ENCODE data around the gene VPS51.

VPS51 gene

DNA sequence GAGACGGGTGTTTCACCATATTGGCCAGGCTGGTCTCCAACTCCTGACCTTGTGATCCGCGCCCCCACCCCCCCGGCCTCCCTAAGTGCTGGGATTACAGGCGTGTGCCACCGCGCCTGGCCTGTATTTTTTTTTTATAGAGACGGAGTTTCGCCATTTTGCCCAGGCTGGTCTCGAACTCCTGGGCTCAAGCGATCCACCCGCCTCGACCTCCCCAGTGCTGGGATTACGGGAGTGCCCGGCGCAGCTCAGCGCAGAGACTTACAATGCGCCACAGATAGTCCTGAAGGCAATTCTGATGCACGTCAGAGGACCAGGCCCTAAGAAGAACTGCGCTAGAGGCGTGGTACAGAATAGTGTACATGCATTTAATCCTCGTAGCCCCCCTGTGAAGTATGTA is 587 bp upstream of the VPS51 start:
- Histone ChIP-seq H3K27me3 (ENCODE audit: insufficient read depth, insufficient read length) (no peaks in the 10 kb centered on the region), H3K4me1 (ENCODE audit: insufficient read depth, insufficient read length) (no peaks in the 10 kb centered on the region), H3K9ac (ENCODE audit: insufficient read length, low read depth) (peak overlapping the region; percentile 86), H3K4me3 (ENCODE audit: insufficient read length, low read depth) (peak overlapping the region; percentile 56), H3K36me3 (ENCODE audit: insufficient read depth, insufficient read length, low read length) (peaks cover 29% of the 10 kb centered on the region), H3K9me3 (ENCODE audit: insufficient read depth, low read length) (no peaks in the 10 kb centered on the region)
- TF ChIP-seq ZNF274 (IDR thresholded peaks at IDR 0.05; ENCODE audit: low read depth, low read length) (no peak), SUZ12 (IDR thresholded peaks at IDR 0.05; ENCODE audit: extremely low read depth, insufficient read depth, insufficient read length) (no peak), YY1 (IDR thresholded peaks at IDR 0.05; ENCODE audit: insufficient read depth, insufficient read length) (no peak)
- DNase-seq (ENCODE audit: low read depth, low spot score), result no peak

DNA sequence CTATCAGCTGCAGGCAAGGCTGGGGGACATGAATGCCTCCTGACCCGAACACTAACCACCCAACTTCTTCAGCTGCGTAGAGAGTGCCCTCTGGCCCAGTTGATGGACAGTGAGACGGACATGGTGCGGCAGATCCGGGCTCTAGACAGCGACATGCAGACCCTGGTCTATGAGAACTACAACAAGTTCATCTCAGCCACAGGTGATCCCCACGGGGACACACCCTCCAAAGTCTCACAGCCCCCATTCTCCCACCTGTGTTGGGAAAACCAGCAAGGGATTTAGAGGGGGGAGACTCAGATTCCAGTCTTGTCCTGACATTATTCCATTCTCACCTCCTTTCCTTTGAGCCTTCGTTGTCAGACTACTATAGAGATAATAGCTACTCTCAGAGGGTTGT is 912 bp downstream of the VPS51 start:
- Histone ChIP-seq H3K4me3 (ENCODE audit: insufficient read length, low read depth) (peak overlapping the region; percentile 56), H3K36me3 (ENCODE audit: insufficient read depth, insufficient read length, low read length) (peaks cover 32% of the 10 kb centered on the region), H3K27me3 (ENCODE audit: insufficient read depth, insufficient read length) (no peaks in the 10 kb centered on the region), H3K4me1 (ENCODE audit: insufficient read depth, insufficient read length) (no peaks in the 10 kb centered on the region), H3K9ac (ENCODE audit: insufficient read length, low read depth) (peak overlapping the region; percentile 71), H3K9me3 (ENCODE audit: insufficient read depth, low read length) (no peaks in the 10 kb centered on the region)
- TF ChIP-seq YY1 (IDR thresholded peaks at IDR 0.05; ENCODE audit: insufficient read depth, insufficient read length), result no peak
- TF ChIP-seq SUZ12 (IDR thresholded peaks at IDR 0.05; ENCODE audit: extremely low read depth, insufficient read depth, insufficient read length), result no peak
- TF ChIP-seq ZNF274 (IDR thresholded peaks at IDR 0.05; ENCODE audit: low read depth, low read length), result no peak
- DNase-seq (ENCODE audit: low read depth, low spot score), result no peak

DNA sequence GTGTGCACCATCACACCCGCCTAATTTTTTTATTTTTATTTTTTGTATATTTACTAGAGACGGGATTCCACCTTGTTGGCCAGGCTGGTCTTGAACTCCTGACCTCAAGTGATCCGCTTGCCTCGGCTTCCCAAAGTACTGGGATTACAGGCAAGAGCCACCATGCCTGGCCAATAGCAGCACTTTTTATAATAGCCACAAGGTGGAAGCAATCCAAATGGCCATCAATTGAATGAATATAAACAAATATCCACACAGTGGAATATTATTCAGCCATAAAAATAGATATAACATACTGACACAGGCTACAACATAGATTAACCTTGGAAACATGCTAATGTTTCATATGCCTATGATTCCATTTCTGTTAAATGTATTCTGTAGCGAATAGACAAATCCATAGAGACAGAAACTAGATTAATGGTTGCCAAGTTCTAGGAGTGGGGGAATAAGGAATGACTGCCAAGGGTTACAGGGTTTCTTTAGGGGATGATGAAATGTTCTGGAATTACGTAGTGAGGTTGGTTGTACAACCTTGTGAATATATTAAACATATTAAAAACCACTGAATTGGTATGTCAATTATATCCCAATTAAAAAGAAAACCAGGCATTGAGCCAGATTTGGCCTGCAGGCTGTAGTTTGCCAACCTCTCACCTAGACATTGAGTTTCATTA is 4.8 kb downstream of the VPS51 start:
- Histone ChIP-seq H3K4me1 (ENCODE audit: insufficient read depth, insufficient read length) (no peaks in the 10 kb centered on the region), H3K9ac (ENCODE audit: insufficient read length, low read depth) (no peak overlapping the region), H3K27me3 (ENCODE audit: insufficient read depth, insufficient read length) (no peaks in the 10 kb centered on the region), H3K36me3 (ENCODE audit: insufficient read depth, insufficient read length, low read length) (peaks cover 45% of the 10 kb centered on the region), H3K9me3 (ENCODE audit: insufficient read depth, low read length) (no peaks in the 10 kb centered on the region), H3K4me3 (ENCODE audit: insufficient read length, low read depth) (no peak overlapping the region)
- DNase-seq (ENCODE audit: low read depth, low spot score), result no peak
- TF ChIP-seq SUZ12 (IDR thresholded peaks at IDR 0.05; ENCODE audit: extremely low read depth, insufficient read depth, insufficient read length) (no peak), YY1 (IDR thresholded peaks at IDR 0.05; ENCODE audit: insufficient read depth, insufficient read length) (no peak), ZNF274 (IDR thresholded peaks at IDR 0.05; ENCODE audit: low read depth, low read length) (no peak)

DNA sequence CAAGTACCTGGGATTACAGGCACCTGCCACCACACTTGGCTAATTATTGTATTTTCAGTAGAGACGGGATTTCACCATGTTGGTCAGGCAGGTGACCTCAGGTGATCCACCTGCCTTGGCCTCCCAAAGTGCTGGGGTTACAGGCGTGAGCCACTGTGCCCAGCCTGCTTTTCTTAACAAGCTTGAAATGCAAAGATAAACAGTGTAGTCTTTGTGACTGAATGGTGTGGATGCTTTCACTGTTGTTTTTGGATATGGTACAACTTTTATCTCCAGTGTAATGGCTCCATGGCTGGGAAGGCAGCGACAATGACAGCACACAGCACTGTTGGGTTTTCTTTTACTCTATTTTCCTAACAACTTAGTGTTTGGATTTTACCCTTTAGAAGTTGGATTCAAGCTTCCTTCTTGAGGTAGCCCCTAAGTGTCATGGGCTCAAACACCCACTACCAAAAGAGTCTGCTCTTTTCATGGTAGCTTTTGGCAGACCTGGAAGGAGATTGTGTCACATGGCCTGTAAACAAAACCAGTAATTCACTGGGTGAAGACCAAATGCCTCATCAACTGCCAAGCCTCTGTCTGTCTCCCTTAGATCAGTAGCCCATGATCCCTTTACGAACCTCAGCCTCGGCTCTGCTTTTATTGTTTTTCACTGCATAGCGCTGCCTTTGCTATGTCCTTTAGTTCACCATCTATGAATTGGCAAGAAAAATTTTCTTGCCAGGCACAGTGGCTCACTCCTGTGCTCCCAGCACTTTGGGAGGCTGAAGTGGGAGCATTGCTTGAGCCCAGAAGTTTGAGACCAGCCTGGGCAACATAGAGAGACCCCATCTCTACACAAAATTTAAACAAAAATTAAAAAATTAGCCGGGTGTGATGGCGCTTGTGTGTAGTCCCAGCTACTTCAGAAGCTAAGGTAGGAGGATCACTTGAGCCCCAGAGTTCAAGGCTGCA is 6.4 kb downstream of the VPS51 start:
- H3K9me3 ChIP-seq (ENCODE audit: insufficient read depth, low read length), result no peaks in the 10 kb centered on the region
- no peak overlapping the region for H3K9ac ChIP-seq (ENCODE audit: insufficient read length, low read depth)
- H3K36me3 ChIP-seq (ENCODE audit: insufficient read depth, insufficient read length, low read length), result peaks cover 52% of the 10 kb centered on the region
- H3K27me3 ChIP-seq (ENCODE audit: insufficient read depth, insufficient read length), result no peaks in the 10 kb centered on the region
- no peak overlapping the region for H3K4me3 ChIP-seq (ENCODE audit: insufficient read length, low read depth)
- H3K4me1 ChIP-seq (ENCODE audit: insufficient read depth, insufficient read length), result no peaks in the 10 kb centered on the region
- TF ChIP-seq YY1 (IDR thresholded peaks at IDR 0.05; ENCODE audit: insufficient read depth, insufficient read length) (no peak), SUZ12 (IDR thresholded peaks at IDR 0.05; ENCODE audit: extremely low read depth, insufficient read depth, insufficient read length) (no peak), ZNF274 (IDR thresholded peaks at IDR 0.05; ENCODE audit: low read depth, low read length) (no peak)
- no peak for DNase-seq (ENCODE audit: low read depth, low spot score)

DNA sequence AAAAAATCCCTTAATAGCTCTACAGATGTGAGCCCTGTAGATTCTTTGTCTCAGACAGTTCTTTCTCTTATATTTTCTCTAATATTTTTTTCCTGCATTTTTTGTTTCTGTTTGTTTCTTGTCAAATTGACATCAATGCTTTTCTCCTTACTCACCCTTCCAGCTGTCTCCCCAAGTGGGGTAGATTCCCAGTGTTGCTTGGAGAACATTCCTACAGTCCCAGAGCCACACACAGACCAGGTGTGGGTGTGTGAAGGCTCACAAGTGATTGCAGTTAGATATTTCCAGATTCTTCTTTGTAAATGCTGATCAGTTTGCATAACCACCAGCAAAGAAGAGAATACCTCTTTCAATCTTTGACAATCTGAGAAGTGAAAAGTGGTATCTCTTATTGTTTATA is 7.5 kb downstream of the VPS51 start:
- Histone ChIP-seq H3K9ac (ENCODE audit: insufficient read length, low read depth) (no peak overlapping the region), H3K4me1 (ENCODE audit: insufficient read depth, insufficient read length) (no peaks in the 10 kb centered on the region), H3K27me3 (ENCODE audit: insufficient read depth, insufficient read length) (no peaks in the 10 kb centered on the region), H3K4me3 (ENCODE audit: insufficient read length, low read depth) (no peak overlapping the region), H3K36me3 (ENCODE audit: insufficient read depth, insufficient read length, low read length) (peaks cover 49% of the 10 kb centered on the region), H3K9me3 (ENCODE audit: insufficient read depth, low read length) (no peaks in the 10 kb centered on the region)
- DNase-seq (ENCODE audit: low read depth, low spot score), result no peak
- no peak for TF ChIP-seq SUZ12 (IDR thresholded peaks at IDR 0.05; ENCODE audit: extremely low read depth, insufficient read depth, insufficient read length)
- no peak for TF ChIP-seq YY1 (IDR thresholded peaks at IDR 0.05; ENCODE audit: insufficient read depth, insufficient read length)
- no peak for TF ChIP-seq ZNF274 (IDR thresholded peaks at IDR 0.05; ENCODE audit: low read depth, low read length)

DNA sequence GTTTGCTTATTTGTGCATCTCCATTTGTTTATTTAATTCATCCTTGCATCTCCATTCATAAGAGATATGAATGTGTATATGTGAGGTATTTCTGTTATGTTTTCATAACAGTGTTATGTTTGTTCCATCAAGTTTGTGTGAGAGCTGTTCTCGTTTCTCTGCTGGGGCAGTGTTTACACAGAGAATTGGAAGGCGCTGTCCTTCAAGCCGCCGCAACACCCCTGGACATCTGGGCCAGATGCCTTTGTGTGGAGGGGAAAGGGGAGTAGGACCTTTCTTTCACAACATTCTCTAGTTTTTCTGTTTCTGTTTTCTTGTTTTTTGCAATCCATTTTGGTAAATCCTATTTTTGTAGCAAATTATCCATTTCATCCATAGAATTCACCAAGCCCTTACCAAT is 8.6 kb downstream of the VPS51 start:
- Histone ChIP-seq H3K27me3 (ENCODE audit: insufficient read depth, insufficient read length) (no peaks in the 10 kb centered on the region), H3K4me1 (ENCODE audit: insufficient read depth, insufficient read length) (no peaks in the 10 kb centered on the region), H3K36me3 (ENCODE audit: insufficient read depth, insufficient read length, low read length) (peaks cover 51% of the 10 kb centered on the region), H3K9me3 (ENCODE audit: insufficient read depth, low read length) (no peaks in the 10 kb centered on the region), H3K9ac (ENCODE audit: insufficient read length, low read depth) (no peak overlapping the region), H3K4me3 (ENCODE audit: insufficient read length, low read depth) (no peak overlapping the region)
- no peak for DNase-seq (ENCODE audit: low read depth, low spot score)
- TF ChIP-seq YY1 (IDR thresholded peaks at IDR 0.05; ENCODE audit: insufficient read depth, insufficient read length) (no peak), ZNF274 (IDR thresholded peaks at IDR 0.05; ENCODE audit: low read depth, low read length) (no peak), SUZ12 (IDR thresholded peaks at IDR 0.05; ENCODE audit: extremely low read depth, insufficient read depth, insufficient read length) (no peak)

DNA sequence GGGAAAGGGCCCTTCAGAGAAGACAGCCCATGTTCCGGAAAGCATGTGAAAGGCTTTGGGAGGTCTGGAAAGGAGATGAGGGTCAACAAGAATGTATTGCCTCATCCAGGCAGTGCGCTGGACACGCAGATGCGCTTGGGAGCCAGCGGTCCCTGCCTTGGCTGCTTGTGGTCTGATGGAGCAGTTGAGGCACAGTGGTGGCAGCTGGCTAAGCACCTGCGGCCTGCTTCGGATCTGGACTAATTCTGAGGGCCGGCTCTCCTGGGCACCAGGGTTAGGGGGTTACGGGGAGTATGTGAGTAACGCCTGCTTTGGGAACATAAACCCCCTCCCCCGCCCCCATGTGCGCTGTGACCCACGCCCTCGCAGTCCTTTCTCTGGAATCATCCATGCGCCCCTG is 11.1 kb downstream of the VPS51 start:
- H3K27me3 ChIP-seq (ENCODE audit: insufficient read depth, insufficient read length), result no peaks in the 10 kb centered on the region
- no peak overlapping the region for H3K4me3 ChIP-seq (ENCODE audit: insufficient read length, low read depth)
- H3K4me1 ChIP-seq (ENCODE audit: insufficient read depth, insufficient read length), result peaks cover 8% of the 10 kb centered on the region
- no peaks in the 10 kb centered on the region for H3K9me3 ChIP-seq (ENCODE audit: insufficient read depth, low read length)
- no peak overlapping the region for H3K9ac ChIP-seq (ENCODE audit: insufficient read length, low read depth)
- DNase-seq (ENCODE audit: low read depth, low spot score), result no peak
- peaks cover 52% of the 10 kb centered on the region for H3K36me3 ChIP-seq (ENCODE audit: insufficient read depth, insufficient read length, low read length)
- TF ChIP-seq ZNF274 (IDR thresholded peaks at IDR 0.05; ENCODE audit: low read depth, low read length) (no peak), YY1 (IDR thresholded peaks at IDR 0.05; ENCODE audit: insufficient read depth, insufficient read length) (no peak), SUZ12 (IDR thresholded peaks at IDR 0.05; ENCODE audit: extremely low read depth, insufficient read depth, insufficient read length) (no peak)

Measured in NT2/D1 (cell line).